Panc1 (cell line): ENCODE results near the gene TNK1. TPM values are rescaled to one million over a fixed set of nuclear protein-coding genes. Genes with fewer than 3 reads are reported as not detected.

Experiments
- ATAC-seq: fragments of 200-7000 bp; cut with Tn5 transposase; 2 replicates; pipeline ENCODE4 v1.9.1; 2020; ENCODE audit warnings: mild to moderate bottlenecking, moderate library complexity
- BruUV-seq: library from RNA; stranded (reverse); fragments of 400-500 nt; replicated peaks from 2 replicates; lab custom pipeline; 2021; lab: Mats Ljungman, UMichigan
- CTCF ChIA-PET: fragments of 300-600 bp; sonication (Branson Sonifier 250); formaldehyde crosslinking; loops from one replicate; lab custom pipeline; 2022; ENCODE audit warnings: antibody characterized with exemption; lab: Charles Lee
- POLR2A ChIA-PET: fragments of 300-600 bp; sonication (Branson Sonifier 250); formaldehyde crosslinking; loops from one replicate; lab custom pipeline; 2022; ENCODE audit warnings: antibody characterized with exemption; lab: Charles Lee
- DNase-seq: peaks from one replicate; pipeline ENCODE4 v3.0.0-alpha.2; 2010; ENCODE audit warnings: low read depth, low spot score
- H3K27ac ChIP-seq: 2 replicates; pipeline ENCODE4 v1.5.1; 2011; ENCODE audit warnings: mild to moderate bottlenecking, low read length, inconsistent platforms
- H3K27me3 ChIP-seq: fragments of 200-500 bp; sonication (Bioruptor generic); 2 replicates; pipeline ENCODE4 v1.6.0; 2014; ENCODE audit warnings: low read length, inconsistent platforms; ENCODE audit not compliant: control insufficient read depth, insufficient read depth
- H3K36me3 ChIP-seq: fragments of 200-500 bp; sonication (Bioruptor generic); 2 replicates; pipeline ENCODE4 v1.5.1; 2014; ENCODE audit warnings: inconsistent platforms, mild to moderate bottlenecking, low read length, moderate library complexity; ENCODE audit not compliant: control insufficient read depth, insufficient read depth
- H3K4me1 ChIP-seq: 2 replicates; pipeline ENCODE4 v1.5.1; 2011; ENCODE audit warnings: inconsistent platforms, mild to moderate bottlenecking, low read length, moderate library complexity; ENCODE audit not compliant: control insufficient read depth, insufficient read depth
- H3K4me3 ChIP-seq, 2 experiments: 2 replicates each; pipeline ENCODE4 v1.5.1; 2011 to 2012; ENCODE audit warnings: low read depth in 2 of 2, low read length in 2 of 2, mild to moderate bottlenecking in 2 of 2, inconsistent platforms in 1 of 2, moderate library complexity in 1 of 2
- H3K9me3 ChIP-seq: fragments of 200-500 bp; sonication (Bioruptor generic); 2 replicates; pipeline ENCODE4 v1.5.1; 2014; ENCODE audit warnings: low read depth, mild to moderate bottlenecking, inconsistent platforms, low read length, moderate library complexity; ENCODE audit not compliant: control insufficient read depth, insufficient read depth
- CTCF ChIP-seq: fragments of 450-650 bp; IDR thresholded peaks from 2 replicates; pipeline ENCODE4 v1.5.1; 2017; ENCODE audit warnings: mild to moderate bottlenecking
- POLR2AphosphoS5 ChIP-seq: IDR thresholded peaks from 2 replicates; pipeline ENCODE4 v1.6.1; 2012; ENCODE audit warnings: mild to moderate bottlenecking, low read depth, low read length, moderate library complexity
- SIN3A ChIP-seq: IDR thresholded peaks from 2 replicates; pipeline ENCODE4 v1.6.1; 2012; ENCODE audit warnings: low read depth, mild to moderate bottlenecking, low read length, moderate library complexity, borderline replicate concordance; ENCODE audit not compliant: insufficient read depth
- TCF7L2 ChIP-seq: IDR thresholded peaks from 2 replicates; pipeline ENCODE4 v1.6.1; 2011; ENCODE audit warnings: mild to moderate bottlenecking, low read depth, low read length, inconsistent platforms
- in situ Hi-C: cut with HindIII; loops from 2 replicates; pipeline ENCODE4 v1.10.0; 2016; ENCODE audit warnings: low sequenced_read_pairs, low pct_unique_long_range_greater_than_20kb
- intact Hi-C: fragments of 100-400 bp; cut with micrococcal nuclease; formaldehyde crosslinking; loops from one replicate; pipeline ENCODE4 v1.10.0; 2022; ENCODE audit not compliant: unreplicated experiment
- total RNA-seq: library from RNA; stranded (reverse); gene quantifications from one replicate; pipeline ENCODE4 v1.2.1, GENCODE V29; 2021; ENCODE audit not compliant: unreplicated experiment
- TF ChIP-seq, protein P1 (sequence below), 2 experiments: IDR thresholded peaks; 2 replicates each; pipeline ENCODE4 v1.6.1; 2011 to 2012; ENCODE audit warnings: low read depth in 2 of 2, control low read depth in 1 of 2, low read length in 1 of 2, mild to moderate bottlenecking in 1 of 2, moderate library complexity in 1 of 2; ENCODE audit not compliant: insufficient read depth in 1 of 2

TNK1 gene
- total RNA-seq, 1 experiment from 2014 or later, result 6.2 TPM

- Histone ChIP-seq H3K27ac (peak overlapping the region; percentile 77), H3K9me3 (no peaks in the 10 kb centered on the region), H3K4me1 (peaks cover 12% of the 10 kb centered on the region), H3K4me3 (peak overlapping the region; percentile 64 to 80), H3K36me3 (no peaks in the 10 kb centered on the region), H3K27me3 (no peaks in the 10 kb centered on the region)
- peak; percentile 83 for ATAC-seq
- no TSS peak for BruUV-seq
- POLR2A ChIA-PET, result interaction anchor here (0.5 to 1.1 kb wide), 5 partner anchors 8 to 87 kb away, joined by 3 to 4 read pairs (median 4); partner anchors contain the start of gene CHRNB1
- DNase-seq, result peak; percentile 91
- CTCF ChIA-PET, result interaction anchor here (0.6 to 1.9 kb wide), 6 partner anchors 18 to 124 kb away, joined by 3 to 13 read pairs (median 4); partner anchors contain the start of gene TMEM95
- in situ Hi-C loops (no loop called here), intact Hi-C loops (loop anchor here (10.0 kb wide), 1 partner anchor 82 kb away; the partner anchor contains the start of genes KCTD11 and TMEM95)
- TF ChIP-seq POLR2AphosphoS5, result peak; percentile 27; the same call in 1 of the 2 replicates
- peak; percentile 70; the same call in 1 of the 2 replicates for TF ChIP-seq SIN3A
- peak; percentile 99 for TF ChIP-seq CTCF
- peak; percentile 69 for TF ChIP-seq TCF7L2
- TF ChIP-seq, protein P1, sequence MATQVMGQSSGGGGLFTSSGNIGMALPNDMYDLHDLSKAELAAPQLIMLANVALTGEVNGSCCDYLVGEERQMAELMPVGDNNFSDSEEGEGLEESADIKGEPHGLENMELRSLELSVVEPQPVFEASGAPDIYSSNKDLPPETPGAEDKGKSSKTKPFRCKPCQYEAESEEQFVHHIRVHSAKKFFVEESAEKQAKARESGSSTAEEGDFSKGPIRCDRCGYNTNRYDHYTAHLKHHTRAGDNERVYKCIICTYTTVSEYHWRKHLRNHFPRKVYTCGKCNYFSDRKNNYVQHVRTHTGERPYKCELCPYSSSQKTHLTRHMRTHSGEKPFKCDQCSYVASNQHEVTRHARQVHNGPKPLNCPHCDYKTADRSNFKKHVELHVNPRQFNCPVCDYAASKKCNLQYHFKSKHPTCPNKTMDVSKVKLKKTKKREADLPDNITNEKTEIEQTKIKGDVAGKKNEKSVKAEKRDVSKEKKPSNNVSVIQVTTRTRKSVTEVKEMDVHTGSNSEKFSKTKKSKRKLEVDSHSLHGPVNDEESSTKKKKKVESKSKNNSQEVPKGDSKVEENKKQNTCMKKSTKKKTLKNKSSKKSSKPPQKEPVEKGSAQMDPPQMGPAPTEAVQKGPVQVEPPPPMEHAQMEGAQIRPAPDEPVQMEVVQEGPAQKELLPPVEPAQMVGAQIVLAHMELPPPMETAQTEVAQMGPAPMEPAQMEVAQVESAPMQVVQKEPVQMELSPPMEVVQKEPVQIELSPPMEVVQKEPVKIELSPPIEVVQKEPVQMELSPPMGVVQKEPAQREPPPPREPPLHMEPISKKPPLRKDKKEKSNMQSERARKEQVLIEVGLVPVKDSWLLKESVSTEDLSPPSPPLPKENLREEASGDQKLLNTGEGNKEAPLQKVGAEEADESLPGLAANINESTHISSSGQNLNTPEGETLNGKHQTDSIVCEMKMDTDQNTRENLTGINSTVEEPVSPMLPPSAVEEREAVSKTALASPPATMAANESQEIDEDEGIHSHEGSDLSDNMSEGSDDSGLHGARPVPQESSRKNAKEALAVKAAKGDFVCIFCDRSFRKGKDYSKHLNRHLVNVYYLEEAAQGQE (IDR thresholded peaks at IDR 0.05; ENCODE audit: insufficient read depth in 1 of 2, low read depth in 2 of 2, low read length in 1 of 2), result no peak
Measured at GRCh38 chr17:7436556-7437368, 55.9 kb downstream of the TNK1 start.

GRCh38 chr17:7437369-7437863 is 56.5 kb downstream of the TNK1 start:
- intact Hi-C loops, result loop anchor here (10.0 kb wide), 1 partner anchor 83 kb away; the partner anchor contains the start of genes KCTD11 and TMEM95
- ATAC-seq, result no peak
- TF ChIP-seq SIN3A, result no peak
- no peak for TF ChIP-seq CTCF
- no peak for TF ChIP-seq TCF7L2
- TF ChIP-seq POLR2AphosphoS5, result no peak
- TF ChIP-seq, protein P1 (IDR thresholded peaks at IDR 0.05; ENCODE audit: insufficient read depth in 1 of 2, low read depth in 2 of 2, low read length in 1 of 2), result no peak
- DNase-seq, result no peak
- BruUV-seq, result no TSS peak
- H3K4me3 ChIP-seq, result peak overlapping the region; percentile 37 to 64
- POLR2A ChIA-PET, result interaction anchor here (0.7 kb wide), 1 partner anchor 8 kb away, joined by 4 read pairs; no protein-coding TSS in a partner anchor
- H3K27me3 ChIP-seq, result no peaks in the 10 kb centered on the region
- CTCF ChIA-PET, result interaction anchor here (0.7 to 1.9 kb wide), 4 partner anchors 82 to 123 kb away, joined by 3 to 13 read pairs (median 7); partner anchors contain the start of gene TMEM95
- no peaks in the 10 kb centered on the region for H3K9me3 ChIP-seq
- 0 out of 2 replicates have a peak overlapping the region, but pooled peaks have one; percentile 39 for H3K27ac ChIP-seq
- H3K4me1 ChIP-seq, result peaks cover 12% of the 10 kb centered on the region
- no peaks in the 10 kb centered on the region for H3K36me3 ChIP-seq
- in situ Hi-C loops, result no loop called here
